Activated effector memory CD4-positive, alpha-beta T cell treated with Interleukin-2 at 50 U/mL for 16 hours (primary cell): Measurements from ENCODE around the gene MFRP.

ENCODE experiments used
- DNase-seq: peaks from one replicate; pipeline ENCODE4 v3.0.0-alpha.2; 2020

The MFRP gene

GRCh38 chr11:119335655-119336543 lies 10.6 kb downstream of the MFRP start:
- DNase-seq, result no peak

GRCh38 chr11:119335091-119335654 lies 11.3 kb downstream of the MFRP start:
- no peak for DNase-seq

- DNase-seq, result peak; percentile 89
Observed at GRCh38 chr11:119334174-119334930, 12.2 kb downstream of the MFRP start, which contains the start of gene RNF26. RNF26 (plus strand) TSS chr11:119334527; CDS start chr11:119335123, 596 bp downstream.

GRCh38 chr11:119332111-119332765 lies 14.3 kb downstream of the MFRP start:
- DNase-seq, result no peak

- no peak for DNase-seq
Observed at GRCh38 chr11:119330237-119330636, 16.3 kb downstream of the MFRP start.

- DNase-seq, result no peak
Observed at GRCh38 chr11:119329320-119329719, 17.2 kb downstream of the MFRP start.

- DNase-seq, result no peak
Observed at GRCh38 chr11:119324189-119324588, 22.3 kb downstream of the MFRP start.

- DNase-seq, result peak; percentile 58
Observed at GRCh38 chr11:119323532-119324033, 22.9 kb downstream of the MFRP start.

- no peak for DNase-seq
Observed at GRCh38 chr11:119322921-119323531, 23.5 kb downstream of the MFRP start.

- no peak for DNase-seq
Observed at GRCh38 chr11:119322360-119322739, 24.2 kb downstream of the MFRP start.

GRCh38 chr11:119320776-119321524 lies 25.6 kb downstream of the MFRP start:
- peak; percentile 44 for DNase-seq

GRCh38 chr11:119320240-119320775 lies 26.2 kb downstream of the MFRP start:
- DNase-seq, result no peak

- DNase-seq, result no peak
Observed at GRCh38 chr11:119319700-119320239, 26.7 kb downstream of the MFRP start.

GRCh38 chr11:119319136-119319699 lies 27.3 kb downstream of the MFRP start:
- no peak for DNase-seq

GRCh38 chr11:119318240-119319135 lies 28.0 kb downstream of the MFRP start:
- DNase-seq, result no peak

- DNase-seq, result no peak
Observed at GRCh38 chr11:119317592-119318239, 28.8 kb downstream of the MFRP start.

GRCh38 chr11:119316729-119317591 lies 29.5 kb downstream of the MFRP start, which contains the start of gene MCAM:
MCAM (minus strand) TSS chr11:119317130; CDS start chr11:119317101, 29 bp downstream.
- no peak for DNase-seq
